Endothelial cell of umbilical vein (primary cell): Measurements from ENCODE around the gene MINDY2. TPM values are rescaled to one million over a fixed set of nuclear protein-coding genes. Genes with fewer than 3 reads are reported as not detected.

ENCODE experiments used
- BruUV-seq: library from RNA; stranded (reverse); fragments of 400-500 nt; replicated peaks from 2 replicates; lab custom pipeline; 2021; lab: Mats Ljungman, UMichigan
- CTCF ChIA-PET: fragments of 300-600, 350-600 bp; sonication (Branson Sonifier 250); formaldehyde crosslinking; loops from one replicate; lab custom pipeline; 2021; ENCODE audit warnings: antibody characterized with exemption, inconsistent platforms; lab: Charles Lee
- POLR2A ChIA-PET: fragments of 300-600, 350-600 bp; sonication (Branson Sonifier 250); formaldehyde crosslinking; loops from one replicate; lab custom pipeline; 2021; ENCODE audit warnings: antibody characterized with exemption, inconsistent platforms; lab: Charles Lee
- DNase-seq: peaks from one replicate; pipeline ENCODE4 v3.0.0-alpha.2; 2011; ENCODE audit warnings: low read depth, low spot score
- FAIRE-seq: peaks from 2 replicates; lab custom pipeline; 2011; peaks lifted over from hg19 to GRCh38; lab: Jason Lieb, UNC
- H2AFZ ChIP-seq: 2 replicates; pipeline ENCODE4 v1.6.0; 2012; ENCODE audit warnings: low read depth, low read length, control low read depth, inconsistent platforms
- H3K27ac ChIP-seq: 2 replicates; pipeline ENCODE4 v1.5.1; 2011; ENCODE audit warnings: low read depth, mild to moderate bottlenecking, control low read depth, low read length, moderate library complexity; ENCODE audit not compliant: insufficient read depth
- H3K27me3 ChIP-seq, 2 experiments: 2 replicates each; pipeline versions ENCODE4 v1.6.0 to v1.6.1; 2011; ENCODE audit warnings: low read length in 2 of 2, mixed read lengths in 1 of 2; ENCODE audit not compliant: control insufficient read depth in 2 of 2, insufficient read depth in 2 of 2
- H3K36me3 ChIP-seq, 2 experiments: 2 replicates in 1 of 2; 3 replicates in 1 of 2; pipeline ENCODE4 v1.5.1; 2011; ENCODE audit warnings: low read length in 2 of 2, mild to moderate bottlenecking in 1 of 2, moderate library complexity in 1 of 2; ENCODE audit not compliant: control insufficient read depth in 2 of 2, insufficient read depth in 2 of 2; ENCODE audit errors: extremely low read depth in 1 of 2
- H3K4me1 ChIP-seq: 3 replicates; pipeline ENCODE4 v1.5.1; 2011; ENCODE audit warnings: mild to moderate bottlenecking, low read length; ENCODE audit not compliant: control insufficient read depth, insufficient read depth; ENCODE audit errors: extremely low read depth
- H3K4me2 ChIP-seq: 2 replicates; pipeline ENCODE4 v1.6.1; 2011; ENCODE audit warnings: low read length, control low read depth, mixed read lengths; ENCODE audit not compliant: insufficient read depth
- H3K4me3 ChIP-seq, 3 experiments: fragments of 200-600 bp in 1 of 3; sonication (generic), shearing (Covaris generic) in 1 of 3; replicated peaks in 1 of 3; 2 replicates each; pipeline ENCODE4 v1.5.1; 2011 to 2016; ENCODE audit warnings: control low read depth in 3 of 3, low read length in 3 of 3, mild to moderate bottlenecking in 2 of 3, inconsistent platforms in 1 of 3, low read depth in 1 of 3, moderate library complexity in 1 of 3; ENCODE audit not compliant: insufficient read depth in 1 of 3
- H3K79me2 ChIP-seq: 2 replicates; pipeline ENCODE4 v1.6.0; 2012; ENCODE audit warnings: low read length, inconsistent platforms; ENCODE audit not compliant: control insufficient read depth, insufficient read depth
- H3K9ac ChIP-seq: replicated peaks from 2 replicates; pipeline ENCODE3; 2011; ENCODE audit warnings: low read length, control low read depth; ENCODE audit not compliant: insufficient read depth; ENCODE audit errors: extremely low read depth
- H3K9me1 ChIP-seq: replicated peaks from 3 replicates; pipeline ENCODE4 v1.6.0; 2011; ENCODE audit warnings: mild to moderate bottlenecking, low read length; ENCODE audit not compliant: control insufficient read depth, insufficient read depth; ENCODE audit errors: extremely low read depth
- H3K9me3 ChIP-seq: replicated peaks from 2 replicates; pipeline ENCODE4 v1.5.1; 2012; ENCODE audit warnings: low read length, inconsistent platforms; ENCODE audit not compliant: control insufficient read depth, insufficient read depth
- H4K20me1 ChIP-seq: replicated peaks from 2 replicates; pipeline ENCODE3; 2011; ENCODE audit warnings: mild to moderate bottlenecking, low read length; ENCODE audit not compliant: control insufficient read depth, insufficient read depth; ENCODE audit errors: extremely low read depth
- CTCF ChIP-seq, 2 donors: IDR thresholded peaks; 1 replicate in 1 of 2; 2 replicates in 1 of 2; pipeline ENCODE4 v1.5.1; 2011; ENCODE audit warnings: low read length in 2 of 2, mild to moderate bottlenecking in 2 of 2, moderate library complexity in 2 of 2, control low read depth in 1 of 2, inconsistent platforms in 1 of 2, low read depth in 1 of 2; ENCODE audit not compliant: insufficient read depth in 1 of 2; ENCODE audit errors: extremely low read depth in 1 of 2
- EZH2 ChIP-seq: IDR thresholded peaks from 2 replicates; pipeline ENCODE4 v1.6.1; 2012; ENCODE audit warnings: borderline replicate concordance, low read depth, mild to moderate bottlenecking, moderate library complexity, low read length, inconsistent platforms; ENCODE audit not compliant: severe bottlenecking
- FOS ChIP-seq: IDR thresholded peaks from 2 replicates; pipeline ENCODE4 v1.6.1; 2011; ENCODE audit warnings: mild to moderate bottlenecking, low read length, moderate library complexity, borderline replicate concordance; ENCODE audit not compliant: insufficient read depth
- JUN ChIP-seq: IDR thresholded peaks from 2 replicates; pipeline ENCODE4 v1.6.1; 2011; ENCODE audit warnings: borderline replicate concordance, low read depth; ENCODE audit not compliant: insufficient read length, insufficient read depth
- MAX ChIP-seq: IDR thresholded peaks from 2 replicates; pipeline ENCODE4 v1.6.1; 2011; ENCODE audit not compliant: insufficient read depth, insufficient read length
- POLR2AphosphoS5 ChIP-seq: IDR thresholded peaks from 2 replicates; pipeline ENCODE4 v1.6.1; 2012; ENCODE audit warnings: low read depth, mild to moderate bottlenecking, control low read depth, low read length, moderate library complexity; ENCODE audit not compliant: insufficient read depth
- dilution Hi-C: fragments of 300-500 bp; cut with MboI; formaldehyde crosslinking; loops from one replicate; pipeline ENCODE4 v1.15.0; 2019; ENCODE audit warnings: low sequenced_read_pairs; ENCODE audit not compliant: extremely low pct_ligation_motif_present
- intact Hi-C: fragments of 100-400 bp; cut with micrococcal nuclease; formaldehyde crosslinking; loops from one replicate; pipeline ENCODE4 v1.10.0; 2022
- polyA plus RNA-seq, 4 experiments: library from polyadenylated mRNA; depleted of rRNA in 3 of 4; stranded (reverse) in 3 of 4; unstranded in 1 of 4; fragments of >200 nt; gene quantifications; 2 replicates each; pipeline versions ENCODE4 v1.2.1 to v1.2.3, GENCODE V29; 2011 to 2012; ENCODE audit warnings: missing spikeins in 1 of 4
- small RNA-seq: library from RNA; depleted of rRNA; stranded (forward); fragments of <200 nt; gene quantifications from one replicate; pipeline ENCODE3, GENCODE V24; 2012; ENCODE audit warnings: low replicate concordance, low read depth; ENCODE audit not compliant: insufficient read depth, insufficient read length
- total RNA-seq: library from RNA; stranded (reverse); gene quantifications from 2 replicates; pipeline ENCODE4 v1.2.3, GENCODE V29; 2021

Gene MINDY2
- total and polyA plus RNA-seq, 2 donors (not counting 3 experiments of a cell fraction or from before 2014, with no cell fraction given) = 1.6 to 13.7 TPM

- H3K36me3 ChIP-seq = peaks cover 0 to 12% of the 10 kb centered on the region in 2 experiments
- TF ChIP-seq JUN (no peak), FOS (no peak), POLR2AphosphoS5 (no peak), CTCF (IDR thresholded peaks at IDR 0.05; ENCODE audit: extremely low read depth in 1 of 2, insufficient read depth in 1 of 2, low read depth in 1 of 2, low read length in 2 of 2) (no peak), MAX (no peak), EZH2 (no peak)
These were observed 139.4 kb downstream of the MINDY2 start for GRCh38 chr15:58910456-58910855.

More at GRCh38 chr15:58910456-58910855, 139.4 kb downstream of the MINDY2 start:
- Histone ChIP-seq H2AFZ (no peak overlapping the region), H3K79me2 (peaks cover 28% of the 10 kb centered on the region), H4K20me1 (peaks cover 2% of the 10 kb centered on the region), H3K4me2 (no peak overlapping the region), H3K9ac (no peak overlapping the region), H3K9me1 (no peaks in the 10 kb centered on the region), H3K4me3 (no peak overlapping the region), H3K27ac (no peak overlapping the region), H3K9me3 (no peaks in the 10 kb centered on the region), H3K27me3 (no peaks in the 10 kb centered on the region), H3K4me1 (no peaks in the 10 kb centered on the region)
- ChIA-PET POLR2A (no interaction called here), CTCF (no interaction called here)
- DNase-seq (no peak), FAIRE-seq (no peak)
- no TSS peak for BruUV-seq
- dilution Hi-C loops = no loop called here
- intact Hi-C loops = no loop called here

Small RNA genes lying within 50 kb of the gene (small RNA-seq; reads per million reads assigned to genes)
- gene RF00012 = not detected
- not detected for gene ZNF444P1

Other genes starting within 250 kb of the MINDY2 start
- gene ADAM10, start 21.6 kb upstream of the MINDY2 start, total RNA-seq = 185 and 203 TPM in 2 replicates
- gene ADAM10, start 21.6 kb upstream of the MINDY2 start, polyA plus RNA-seq = 69.9 and 91.3 TPM in 2 replicates
- gene SLTM, start 162.4 kb downstream of the MINDY2 start, total RNA-seq = 80.9 and 93.0 TPM in 2 replicates
- gene SLTM, start 162.4 kb downstream of the MINDY2 start, polyA plus RNA-seq = 15.5 and 28.1 TPM in 2 replicates
- gene RNF111, start 216.4 kb downstream of the MINDY2 start, total RNA-seq = 42.4 and 42.6 TPM in 2 replicates
- gene RNF111, start 216.4 kb downstream of the MINDY2 start, polyA plus RNA-seq = 22.3 and 27.6 TPM in 2 replicates